Peyer's patch (tissue), 4 donors: ENCODE results near the gene MELK.

Experiments
- POLR2A ChIP-seq, 2 donors: fragments of 450-650 bp; IDR thresholded peaks; one replicate each; pipeline ENCODE4 v1.5.1; 2017; ENCODE audit warnings: antibody characterized with exemption in 2 of 2, mild to moderate bottlenecking in 2 of 2, moderate library complexity in 2 of 2
- TF ChIP-seq, protein P1 (sequence below), 6 experiments: fragments of 450-650 bp in 4 of 6; fragments of 200-600 bp in 2 of 6; sonication (generic) in 1 of 6; IDR thresholded peaks; one replicate each; pipeline ENCODE4 v1.5.1; 2017 to 2019; ENCODE audit warnings: antibody characterized with exemption in 6 of 6, mild to moderate bottlenecking in 3 of 6, moderate library complexity in 1 of 6

DNA sequence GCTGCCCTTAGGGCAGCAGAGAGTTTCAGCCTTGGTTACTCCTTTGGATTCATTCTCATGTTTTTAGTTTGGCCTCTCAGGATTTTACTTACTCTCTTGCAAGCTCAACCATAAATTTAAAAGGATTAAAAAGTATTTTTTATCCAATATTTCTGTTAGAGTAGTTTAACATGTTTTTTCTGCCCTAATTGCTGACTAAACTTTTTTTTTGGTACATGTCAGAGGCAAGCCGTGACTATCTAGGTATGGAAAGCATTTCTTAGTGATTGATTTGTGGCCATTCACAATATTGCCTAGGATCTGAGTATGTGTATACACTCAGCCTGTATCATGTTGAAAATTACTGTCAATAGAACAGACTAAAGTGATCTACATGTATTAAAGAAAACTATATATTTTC, 92.1 kb downstream of the MELK start:
- TF ChIP-seq, protein P1, sequence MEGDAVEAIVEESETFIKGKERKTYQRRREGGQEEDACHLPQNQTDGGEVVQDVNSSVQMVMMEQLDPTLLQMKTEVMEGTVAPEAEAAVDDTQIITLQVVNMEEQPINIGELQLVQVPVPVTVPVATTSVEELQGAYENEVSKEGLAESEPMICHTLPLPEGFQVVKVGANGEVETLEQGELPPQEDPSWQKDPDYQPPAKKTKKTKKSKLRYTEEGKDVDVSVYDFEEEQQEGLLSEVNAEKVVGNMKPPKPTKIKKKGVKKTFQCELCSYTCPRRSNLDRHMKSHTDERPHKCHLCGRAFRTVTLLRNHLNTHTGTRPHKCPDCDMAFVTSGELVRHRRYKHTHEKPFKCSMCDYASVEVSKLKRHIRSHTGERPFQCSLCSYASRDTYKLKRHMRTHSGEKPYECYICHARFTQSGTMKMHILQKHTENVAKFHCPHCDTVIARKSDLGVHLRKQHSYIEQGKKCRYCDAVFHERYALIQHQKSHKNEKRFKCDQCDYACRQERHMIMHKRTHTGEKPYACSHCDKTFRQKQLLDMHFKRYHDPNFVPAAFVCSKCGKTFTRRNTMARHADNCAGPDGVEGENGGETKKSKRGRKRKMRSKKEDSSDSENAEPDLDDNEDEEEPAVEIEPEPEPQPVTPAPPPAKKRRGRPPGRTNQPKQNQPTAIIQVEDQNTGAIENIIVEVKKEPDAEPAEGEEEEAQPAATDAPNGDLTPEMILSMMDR (IDR thresholded peaks at IDR 0.05) = no peak
- TF ChIP-seq POLR2A (IDR thresholded peaks at IDR 0.05) = no peak
